Endothelial cell of umbilical vein (primary cell): Measurements from ENCODE around the gene ZNF273. TPM values are rescaled to one million over a fixed set of nuclear protein-coding genes. Genes with fewer than 3 reads are reported as not detected.

Experiments
- BruUV-seq: library from RNA; stranded (reverse); fragments of 400-500 nt; replicated peaks from 2 replicates; lab custom pipeline; 2021; lab: Mats Ljungman, UMichigan
- CTCF ChIA-PET: fragments of 300-600, 350-600 bp; sonication (Branson Sonifier 250); formaldehyde crosslinking; loops from one replicate; lab custom pipeline; 2021; ENCODE audit warnings: antibody characterized with exemption, inconsistent platforms; lab: Charles Lee
- POLR2A ChIA-PET: fragments of 300-600, 350-600 bp; sonication (Branson Sonifier 250); formaldehyde crosslinking; loops from one replicate; lab custom pipeline; 2021; ENCODE audit warnings: antibody characterized with exemption, inconsistent platforms; lab: Charles Lee
- DNase-seq: peaks from one replicate; pipeline ENCODE4 v3.0.0-alpha.2; 2011; ENCODE audit warnings: low read depth, low spot score
- FAIRE-seq: peaks from 2 replicates; lab custom pipeline; 2011; peaks lifted over from hg19 to GRCh38; lab: Jason Lieb, UNC
- H2AFZ ChIP-seq: 2 replicates; pipeline ENCODE4 v1.6.0; 2012; ENCODE audit warnings: low read depth, low read length, control low read depth, inconsistent platforms
- H3K27ac ChIP-seq: 2 replicates; pipeline ENCODE4 v1.5.1; 2011; ENCODE audit warnings: low read depth, mild to moderate bottlenecking, control low read depth, low read length, moderate library complexity; ENCODE audit not compliant: insufficient read depth
- H3K27me3 ChIP-seq, 2 experiments: 2 replicates each; pipeline versions ENCODE4 v1.6.0 to v1.6.1; 2011; ENCODE audit warnings: low read length in 2 of 2, mixed read lengths in 1 of 2; ENCODE audit not compliant: control insufficient read depth in 2 of 2, insufficient read depth in 2 of 2
- H3K36me3 ChIP-seq, 2 experiments: 2 replicates in 1 of 2; 3 replicates in 1 of 2; pipeline ENCODE4 v1.5.1; 2011; ENCODE audit warnings: low read length in 2 of 2, mild to moderate bottlenecking in 1 of 2, moderate library complexity in 1 of 2; ENCODE audit not compliant: control insufficient read depth in 2 of 2, insufficient read depth in 2 of 2; ENCODE audit errors: extremely low read depth in 1 of 2
- H3K4me1 ChIP-seq: 3 replicates; pipeline ENCODE4 v1.5.1; 2011; ENCODE audit warnings: mild to moderate bottlenecking, low read length; ENCODE audit not compliant: control insufficient read depth, insufficient read depth; ENCODE audit errors: extremely low read depth
- H3K4me2 ChIP-seq: 2 replicates; pipeline ENCODE4 v1.6.1; 2011; ENCODE audit warnings: low read length, control low read depth, mixed read lengths; ENCODE audit not compliant: insufficient read depth
- H3K4me3 ChIP-seq, 3 experiments: fragments of 200-600 bp in 1 of 3; sonication (generic), shearing (Covaris generic) in 1 of 3; replicated peaks in 1 of 3; 2 replicates each; pipeline ENCODE4 v1.5.1; 2011 to 2016; ENCODE audit warnings: control low read depth in 3 of 3, low read length in 3 of 3, mild to moderate bottlenecking in 2 of 3, inconsistent platforms in 1 of 3, low read depth in 1 of 3, moderate library complexity in 1 of 3; ENCODE audit not compliant: insufficient read depth in 1 of 3
- H3K79me2 ChIP-seq: 2 replicates; pipeline ENCODE4 v1.6.0; 2012; ENCODE audit warnings: low read length, inconsistent platforms; ENCODE audit not compliant: control insufficient read depth, insufficient read depth
- H3K9ac ChIP-seq: replicated peaks from 2 replicates; pipeline ENCODE3; 2011; ENCODE audit warnings: low read length, control low read depth; ENCODE audit not compliant: insufficient read depth; ENCODE audit errors: extremely low read depth
- H3K9me1 ChIP-seq: replicated peaks from 3 replicates; pipeline ENCODE4 v1.6.0; 2011; ENCODE audit warnings: mild to moderate bottlenecking, low read length; ENCODE audit not compliant: control insufficient read depth, insufficient read depth; ENCODE audit errors: extremely low read depth
- H3K9me3 ChIP-seq: replicated peaks from 2 replicates; pipeline ENCODE4 v1.5.1; 2012; ENCODE audit warnings: low read length, inconsistent platforms; ENCODE audit not compliant: control insufficient read depth, insufficient read depth
- H4K20me1 ChIP-seq: replicated peaks from 2 replicates; pipeline ENCODE3; 2011; ENCODE audit warnings: mild to moderate bottlenecking, low read length; ENCODE audit not compliant: control insufficient read depth, insufficient read depth; ENCODE audit errors: extremely low read depth
- EZH2 ChIP-seq: IDR thresholded peaks from 2 replicates; pipeline ENCODE4 v1.6.1; 2012; ENCODE audit warnings: borderline replicate concordance, low read depth, mild to moderate bottlenecking, moderate library complexity, low read length, inconsistent platforms; ENCODE audit not compliant: severe bottlenecking
- FOS ChIP-seq: IDR thresholded peaks from 2 replicates; pipeline ENCODE4 v1.6.1; 2011; ENCODE audit warnings: mild to moderate bottlenecking, low read length, moderate library complexity, borderline replicate concordance; ENCODE audit not compliant: insufficient read depth
- GATA2 ChIP-seq: IDR thresholded peaks from 2 replicates; pipeline ENCODE4 v1.7.0; 2011; ENCODE audit warnings: low read depth, mild to moderate bottlenecking, moderate library complexity, mixed read lengths, low read length; ENCODE audit not compliant: insufficient read length, insufficient read depth
- JUN ChIP-seq: IDR thresholded peaks from 2 replicates; pipeline ENCODE4 v1.6.1; 2011; ENCODE audit warnings: borderline replicate concordance, low read depth; ENCODE audit not compliant: insufficient read length, insufficient read depth
- MYC ChIP-seq: IDR thresholded peaks from one replicate; pipeline ENCODE4 v1.6.1; 2011; ENCODE audit warnings: mild to moderate bottlenecking, low read depth, low read length
- POLR2A ChIP-seq: IDR thresholded peaks from 2 replicates; pipeline ENCODE4 v1.6.1; 2012; ENCODE audit warnings: low read depth, mild to moderate bottlenecking, control low read depth, low read length
- POLR2AphosphoS5 ChIP-seq: IDR thresholded peaks from 2 replicates; pipeline ENCODE4 v1.6.1; 2012; ENCODE audit warnings: low read depth, mild to moderate bottlenecking, control low read depth, low read length, moderate library complexity; ENCODE audit not compliant: insufficient read depth
- dilution Hi-C: fragments of 300-500 bp; cut with MboI; formaldehyde crosslinking; loops from one replicate; pipeline ENCODE4 v1.15.0; 2019; ENCODE audit warnings: low sequenced_read_pairs; ENCODE audit not compliant: extremely low pct_ligation_motif_present
- intact Hi-C: fragments of 100-400 bp; cut with micrococcal nuclease; formaldehyde crosslinking; loops from one replicate; pipeline ENCODE4 v1.10.0; 2022
- polyA plus RNA-seq, 4 experiments: library from polyadenylated mRNA; depleted of rRNA in 3 of 4; stranded (reverse) in 3 of 4; unstranded in 1 of 4; fragments of >200 nt; gene quantifications; 2 replicates each; pipeline versions ENCODE4 v1.2.1 to v1.2.3, GENCODE V29; 2011 to 2012; ENCODE audit warnings: missing spikeins in 1 of 4
- total RNA-seq: library from RNA; stranded (reverse); gene quantifications from 2 replicates; pipeline ENCODE4 v1.2.3, GENCODE V29; 2021
- TF ChIP-seq, protein P1 (sequence below), 2 donors: IDR thresholded peaks; 1 replicate in 1 of 2; 2 replicates in 1 of 2; pipeline ENCODE4 v1.5.1; 2011; ENCODE audit warnings: low read length in 2 of 2, mild to moderate bottlenecking in 2 of 2, moderate library complexity in 2 of 2, control low read depth in 1 of 2, inconsistent platforms in 1 of 2, low read depth in 1 of 2; ENCODE audit not compliant: insufficient read depth in 1 of 2; ENCODE audit errors: extremely low read depth in 1 of 2
- TF ChIP-seq, protein P2 (sequence below): IDR thresholded peaks from 2 replicates; pipeline ENCODE4 v1.6.1; 2011; ENCODE audit not compliant: insufficient read depth, insufficient read length

ZNF273 gene
- total and polyA plus RNA-seq, 2 donors (not counting 3 experiments of a cell fraction or from before 2014, with no cell fraction given), result 1.4 to 4.1 TPM

DNA sequence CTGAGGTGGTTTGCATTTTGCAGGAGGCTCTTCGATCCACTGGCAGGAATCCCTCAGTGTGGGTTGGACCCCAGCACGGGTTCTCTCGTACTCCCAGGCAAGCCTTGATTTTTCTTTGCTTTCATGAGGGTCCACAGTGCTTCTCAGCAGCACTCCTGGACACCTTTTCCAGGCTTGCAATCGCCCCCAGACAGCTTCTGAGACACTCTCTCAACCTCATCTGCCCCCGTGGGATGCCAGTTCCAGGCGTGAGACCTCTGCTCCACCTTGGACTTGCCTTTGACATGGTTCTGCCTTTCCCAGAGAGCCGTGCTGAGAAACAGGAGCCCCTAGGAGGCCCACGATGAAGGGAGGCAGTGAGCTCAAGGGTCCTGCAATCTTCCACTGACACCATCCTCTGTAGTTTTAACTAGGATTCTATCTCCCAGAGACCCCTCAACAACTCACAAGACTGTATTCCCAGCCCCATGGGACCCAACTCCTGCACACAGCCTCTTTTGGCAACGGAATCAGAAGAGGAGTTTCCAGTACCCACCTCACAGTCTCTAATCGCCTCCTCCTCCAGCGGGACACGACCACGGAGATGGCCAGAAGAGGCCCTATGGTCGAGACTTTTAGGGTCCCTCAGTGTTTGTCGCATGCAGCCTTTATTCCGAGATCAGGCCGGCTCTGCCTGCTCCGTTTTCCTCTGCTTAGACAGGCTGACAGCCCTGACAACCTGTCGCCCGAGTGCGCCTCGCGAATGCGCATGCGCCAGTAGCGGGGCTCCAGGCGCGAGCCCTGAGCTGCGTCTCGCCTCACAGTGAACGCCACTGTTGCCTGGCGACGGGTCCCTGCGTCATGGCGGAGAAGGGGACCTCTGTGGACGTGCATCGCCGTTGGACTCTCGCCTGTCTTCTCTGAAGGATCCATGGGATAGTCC is 26.0 kb upstream of the ZNF273 start:
- BruUV-seq, result no TSS peak
- Histone ChIP-seq H3K4me3 (no peak overlapping the region), H3K27ac (no peak overlapping the region), H3K9ac (no peak overlapping the region), H3K36me3 (no peaks in the 10 kb centered on the region), H3K4me2 (no peak overlapping the region), H4K20me1 (no peaks in the 10 kb centered on the region), H3K9me3 (peaks cover 2% of the 10 kb centered on the region), H3K27me3 (no peaks in the 10 kb centered on the region), H3K79me2 (no peaks in the 10 kb centered on the region), H2AFZ (no peak overlapping the region), H3K9me1 (no peaks in the 10 kb centered on the region), H3K4me1 (no peaks in the 10 kb centered on the region)
- POLR2A ChIA-PET, result no interaction called here
- FAIRE-seq (no peak), DNase-seq (no peak)
- TF ChIP-seq POLR2AphosphoS5, result no peak
- TF ChIP-seq, protein P1, sequence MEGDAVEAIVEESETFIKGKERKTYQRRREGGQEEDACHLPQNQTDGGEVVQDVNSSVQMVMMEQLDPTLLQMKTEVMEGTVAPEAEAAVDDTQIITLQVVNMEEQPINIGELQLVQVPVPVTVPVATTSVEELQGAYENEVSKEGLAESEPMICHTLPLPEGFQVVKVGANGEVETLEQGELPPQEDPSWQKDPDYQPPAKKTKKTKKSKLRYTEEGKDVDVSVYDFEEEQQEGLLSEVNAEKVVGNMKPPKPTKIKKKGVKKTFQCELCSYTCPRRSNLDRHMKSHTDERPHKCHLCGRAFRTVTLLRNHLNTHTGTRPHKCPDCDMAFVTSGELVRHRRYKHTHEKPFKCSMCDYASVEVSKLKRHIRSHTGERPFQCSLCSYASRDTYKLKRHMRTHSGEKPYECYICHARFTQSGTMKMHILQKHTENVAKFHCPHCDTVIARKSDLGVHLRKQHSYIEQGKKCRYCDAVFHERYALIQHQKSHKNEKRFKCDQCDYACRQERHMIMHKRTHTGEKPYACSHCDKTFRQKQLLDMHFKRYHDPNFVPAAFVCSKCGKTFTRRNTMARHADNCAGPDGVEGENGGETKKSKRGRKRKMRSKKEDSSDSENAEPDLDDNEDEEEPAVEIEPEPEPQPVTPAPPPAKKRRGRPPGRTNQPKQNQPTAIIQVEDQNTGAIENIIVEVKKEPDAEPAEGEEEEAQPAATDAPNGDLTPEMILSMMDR (IDR thresholded peaks at IDR 0.05; ENCODE audit: extremely low read depth in 1 of 2, insufficient read depth in 1 of 2, low read depth in 1 of 2, low read length in 2 of 2), result no peak
- TF ChIP-seq, protein P2, sequence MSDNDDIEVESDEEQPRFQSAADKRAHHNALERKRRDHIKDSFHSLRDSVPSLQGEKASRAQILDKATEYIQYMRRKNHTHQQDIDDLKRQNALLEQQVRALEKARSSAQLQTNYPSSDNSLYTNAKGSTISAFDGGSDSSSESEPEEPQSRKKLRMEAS, result no peak
- no peak for TF ChIP-seq EZH2
- TF ChIP-seq JUN, result no peak
- TF ChIP-seq MYC, result no peak
- no peak for TF ChIP-seq POLR2A
- no peak for TF ChIP-seq GATA2
- TF ChIP-seq FOS, result no peak
- intact Hi-C loops, result no loop called here
- CTCF ChIA-PET, result no interaction called here
- dilution Hi-C loops, result no loop called here
